ENCODE data around the gene ZNF784. TPM values are rescaled to one million over a fixed set of nuclear protein-coding genes. Genes with fewer than 3 reads are reported as not detected.

The ZNF784 gene
- total and polyA plus RNA-seq, 9 of the 15 experiments (the other 6 are each of a cell fraction or from before 2014, with no cell fraction given) = 0.14 to 6.1 (median 2.1) TPM

GRCh38 chr19:55642153-55643002 is 18.0 kb upstream of the ZNF784 start (continued):
- TF ChIP-seq, protein P1, sequence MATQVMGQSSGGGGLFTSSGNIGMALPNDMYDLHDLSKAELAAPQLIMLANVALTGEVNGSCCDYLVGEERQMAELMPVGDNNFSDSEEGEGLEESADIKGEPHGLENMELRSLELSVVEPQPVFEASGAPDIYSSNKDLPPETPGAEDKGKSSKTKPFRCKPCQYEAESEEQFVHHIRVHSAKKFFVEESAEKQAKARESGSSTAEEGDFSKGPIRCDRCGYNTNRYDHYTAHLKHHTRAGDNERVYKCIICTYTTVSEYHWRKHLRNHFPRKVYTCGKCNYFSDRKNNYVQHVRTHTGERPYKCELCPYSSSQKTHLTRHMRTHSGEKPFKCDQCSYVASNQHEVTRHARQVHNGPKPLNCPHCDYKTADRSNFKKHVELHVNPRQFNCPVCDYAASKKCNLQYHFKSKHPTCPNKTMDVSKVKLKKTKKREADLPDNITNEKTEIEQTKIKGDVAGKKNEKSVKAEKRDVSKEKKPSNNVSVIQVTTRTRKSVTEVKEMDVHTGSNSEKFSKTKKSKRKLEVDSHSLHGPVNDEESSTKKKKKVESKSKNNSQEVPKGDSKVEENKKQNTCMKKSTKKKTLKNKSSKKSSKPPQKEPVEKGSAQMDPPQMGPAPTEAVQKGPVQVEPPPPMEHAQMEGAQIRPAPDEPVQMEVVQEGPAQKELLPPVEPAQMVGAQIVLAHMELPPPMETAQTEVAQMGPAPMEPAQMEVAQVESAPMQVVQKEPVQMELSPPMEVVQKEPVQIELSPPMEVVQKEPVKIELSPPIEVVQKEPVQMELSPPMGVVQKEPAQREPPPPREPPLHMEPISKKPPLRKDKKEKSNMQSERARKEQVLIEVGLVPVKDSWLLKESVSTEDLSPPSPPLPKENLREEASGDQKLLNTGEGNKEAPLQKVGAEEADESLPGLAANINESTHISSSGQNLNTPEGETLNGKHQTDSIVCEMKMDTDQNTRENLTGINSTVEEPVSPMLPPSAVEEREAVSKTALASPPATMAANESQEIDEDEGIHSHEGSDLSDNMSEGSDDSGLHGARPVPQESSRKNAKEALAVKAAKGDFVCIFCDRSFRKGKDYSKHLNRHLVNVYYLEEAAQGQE (IDR thresholded peaks at IDR 0.05; ENCODE audit: borderline replicate concordance) = no peak
- TF ChIP-seq, protein P1 (CRISPR knock-in tag; IDR thresholded peaks at IDR 0.05; ENCODE audit: low read depth) = 0 out of 2 replicates have a peak, but pooled peaks have one; percentile 29
- TF ChIP-seq ZNF561 (CRISPR knock-in tag; conservative IDR thresholded peaks at IDR 0.05) (no peak), TARDBP (IDR thresholded peaks at IDR 0.05) (no peak), HNRNPL (IDR thresholded peaks at IDR 0.05; ENCODE audit: low read depth, low read length) (peak; percentile 83), ID3 (CRISPR knock-in tag; IDR thresholded peaks at IDR 0.05) (no peak), ID3 (tag; IDR thresholded peaks at IDR 0.05) (no peak), MBD1 (CRISPR knock-in tag; IDR thresholded peaks at IDR 0.05) (peak; percentile 29; the same call in 1 of the 2 replicates), ESRRB (CRISPR knock-in tag; IDR thresholded peaks at IDR 0.05; ENCODE audit: borderline replicate concordance) (no peak)
- TF ChIP-seq, protein P2, sequence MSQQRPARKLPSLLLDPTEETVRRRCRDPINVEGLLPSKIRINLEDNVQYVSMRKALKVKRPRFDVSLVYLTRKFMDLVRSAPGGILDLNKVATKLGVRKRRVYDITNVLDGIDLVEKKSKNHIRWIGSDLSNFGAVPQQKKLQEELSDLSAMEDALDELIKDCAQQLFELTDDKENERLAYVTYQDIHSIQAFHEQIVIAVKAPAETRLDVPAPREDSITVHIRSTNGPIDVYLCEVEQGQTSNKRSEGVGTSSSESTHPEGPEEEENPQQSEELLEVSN (IDR thresholded peaks at IDR 0.05; ENCODE audit: borderline replicate concordance in 1 of 2, extremely low read depth in 1 of 2, insufficient read depth in 1 of 2, insufficient read length in 1 of 2, low read depth in 1 of 2, low read length in 1 of 2, poor library complexity in 1 of 2, severe bottlenecking in 1 of 2) = peak; percentile 54 to 75
- TF ChIP-seq, protein P3, sequence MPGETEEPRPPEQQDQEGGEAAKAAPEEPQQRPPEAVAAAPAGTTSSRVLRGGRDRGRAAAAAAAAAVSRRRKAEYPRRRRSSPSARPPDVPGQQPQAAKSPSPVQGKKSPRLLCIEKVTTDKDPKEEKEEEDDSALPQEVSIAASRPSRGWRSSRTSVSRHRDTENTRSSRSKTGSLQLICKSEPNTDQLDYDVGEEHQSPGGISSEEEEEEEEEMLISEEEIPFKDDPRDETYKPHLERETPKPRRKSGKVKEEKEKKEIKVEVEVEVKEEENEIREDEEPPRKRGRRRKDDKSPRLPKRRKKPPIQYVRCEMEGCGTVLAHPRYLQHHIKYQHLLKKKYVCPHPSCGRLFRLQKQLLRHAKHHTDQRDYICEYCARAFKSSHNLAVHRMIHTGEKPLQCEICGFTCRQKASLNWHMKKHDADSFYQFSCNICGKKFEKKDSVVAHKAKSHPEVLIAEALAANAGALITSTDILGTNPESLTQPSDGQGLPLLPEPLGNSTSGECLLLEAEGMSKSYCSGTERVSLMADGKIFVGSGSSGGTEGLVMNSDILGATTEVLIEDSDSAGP (CRISPR knock-in tag; IDR thresholded peaks at IDR 0.05) = no peak

Measured in K562 (cell line).